Measurements from ENCODE around the gene PDX1. TPM values are rescaled to one million over a fixed set of nuclear protein-coding genes. Genes with fewer than 3 reads are reported as not detected.
A peak's percentile ranks its signal among the peaks of the same experiment; 100 is the strongest.

Gene PDX1
- total RNA-seq (not detected), polyA plus RNA-seq (not detected)
- long read RNA-seq, donor 1, result 0 reads
- long read RNA-seq, donor 2, result 0 reads
- long read RNA-seq, donor 3, result 0 reads
- long read RNA-seq, donor 4, result 0 reads

GRCh38 chr13:27919934-27920676 is at the start of gene PDX1:
TSS of gene PDX1 (plus strand) at chr13:27920000. CDS start at chr13:27920139, 139 bp downstream.
- DNase-seq, result peak in 2 of 3 donors; percentile 27 to 61
- Histone ChIP-seq H3K27me3 (ENCODE audit: control insufficient read depth, insufficient read depth) (peaks cover 3% of the 10 kb centered on the region), H3K4me3 (ENCODE audit: low read length) (peak within 1 kb of the TSS; percentile 45), H3K4me1 (ENCODE audit: control insufficient read depth, insufficient read depth, low read length) (peaks cover 2% of the 10 kb centered on the region), H3K9me3 (ENCODE audit: control insufficient read depth, low read length) (no peaks in the 10 kb centered on the region), H3K27ac (ENCODE audit: low read length) (no peak within 1 kb of the TSS)
- 1% methylated on average over 76 of the region's 76 CpGs for WGBS
- ATAC-seq, result peak; percentile 86 to 88
- intact Hi-C loops (cut with DNase I), result no loop called here

GRCh38 chr13:27878274-27878673 is 41.5 kb upstream of the PDX1 start:
- Histone ChIP-seq H3K4me1 (ENCODE audit: control insufficient read depth, insufficient read depth, low read length) (no peaks in the 10 kb centered on the region), H3K9me3 (ENCODE audit: control insufficient read depth, low read length) (peaks cover 2% of the 10 kb centered on the region), H3K4me3 (ENCODE audit: low read length) (no peak overlapping the region), H3K27me3 (ENCODE audit: control insufficient read depth, insufficient read depth) (no peaks in the 10 kb centered on the region), H3K27ac (ENCODE audit: low read length) (no peak overlapping the region)
- DNase-seq (no peak), ATAC-seq (no peak)
- intact Hi-C loops (cut with DNase I), result no loop called here
- 83% methylated on average over 5 of the region's 5 CpGs for WGBS

- WGBS, result 40% methylated on average over 5 of the region's 5 CpGs
- Histone ChIP-seq H3K27ac (ENCODE audit: low read length) (no peak overlapping the region), H3K4me1 (ENCODE audit: control insufficient read depth, insufficient read depth, low read length) (no peaks in the 10 kb centered on the region), H3K9me3 (ENCODE audit: control insufficient read depth, low read length) (no peaks in the 10 kb centered on the region), H3K27me3 (ENCODE audit: control insufficient read depth, insufficient read depth) (no peaks in the 10 kb centered on the region), H3K4me3 (ENCODE audit: low read length) (no peak overlapping the region)
- DNase-seq (no peak), ATAC-seq (no peak)
- intact Hi-C loops (cut with DNase I), result no loop called here
Observed at GRCh38 chr13:27889471-27889870, 30.3 kb upstream of the PDX1 start.

- Histone ChIP-seq H3K27ac (ENCODE audit: low read length) (no peak overlapping the region), H3K9me3 (ENCODE audit: control insufficient read depth, low read length) (no peaks in the 10 kb centered on the region), H3K4me3 (ENCODE audit: low read length) (no peak overlapping the region), H3K27me3 (ENCODE audit: control insufficient read depth, insufficient read depth) (no peaks in the 10 kb centered on the region), H3K4me1 (ENCODE audit: control insufficient read depth, insufficient read depth, low read length) (no peaks in the 10 kb centered on the region)
- ATAC-seq (no peak), DNase-seq (no peak)
- intact Hi-C loops (cut with DNase I), result no loop called here
Observed at GRCh38 chr13:27896726-27897125, 23.1 kb upstream of the PDX1 start.

GRCh38 chr13:27904719-27905118 is 15.1 kb upstream of the PDX1 start:
- ATAC-seq (no peak), DNase-seq (no peak)
- no peaks in the 10 kb centered on the region for H3K4me1 ChIP-seq (ENCODE audit: control insufficient read depth, insufficient read depth, low read length)
- H3K27me3 ChIP-seq (ENCODE audit: control insufficient read depth, insufficient read depth), result peaks cover 6% of the 10 kb centered on the region
- intact Hi-C loops (cut with DNase I), result no loop called here
- no peaks in the 10 kb centered on the region for H3K9me3 ChIP-seq (ENCODE audit: control insufficient read depth, low read length)
- no peak overlapping the region for H3K27ac ChIP-seq (ENCODE audit: low read length)
- H3K4me3 ChIP-seq (ENCODE audit: low read length), result no peak overlapping the region
- 93% methylated on average over 3 of the region's 3 CpGs for WGBS

- no peak for ATAC-seq
- intact Hi-C loops (cut with DNase I), result no loop called here
- DNase-seq, result no peak
- Histone ChIP-seq H3K27ac (ENCODE audit: low read length) (no peak overlapping the region), H3K27me3 (ENCODE audit: control insufficient read depth, insufficient read depth) (peaks cover 6% of the 10 kb centered on the region), H3K9me3 (ENCODE audit: control insufficient read depth, low read length) (no peaks in the 10 kb centered on the region), H3K4me3 (ENCODE audit: low read length) (no peak overlapping the region), H3K4me1 (ENCODE audit: control insufficient read depth, insufficient read depth, low read length) (no peaks in the 10 kb centered on the region)
- 58% methylated on average over 2 of the region's 2 CpGs for WGBS
Observed at GRCh38 chr13:27905650-27906049, 14.2 kb upstream of the PDX1 start.

GRCh38 chr13:27907121-27907787 is 12.5 kb upstream of the PDX1 start:
- ATAC-seq (no peak), DNase-seq (no peak)
- Histone ChIP-seq H3K4me1 (ENCODE audit: control insufficient read depth, insufficient read depth, low read length) (no peaks in the 10 kb centered on the region), H3K27me3 (ENCODE audit: control insufficient read depth, insufficient read depth) (peaks cover 6% of the 10 kb centered on the region), H3K9me3 (ENCODE audit: control insufficient read depth, low read length) (no peaks in the 10 kb centered on the region), H3K4me3 (ENCODE audit: low read length) (no peak overlapping the region), H3K27ac (ENCODE audit: low read length) (no peak overlapping the region)
- 89% methylated on average over 6 of the region's 6 CpGs for WGBS
- intact Hi-C loops (cut with DNase I), result no loop called here

GRCh38 chr13:27909378-27909777 is 10.4 kb upstream of the PDX1 start:
- Histone ChIP-seq H3K27ac (ENCODE audit: low read length) (no peak overlapping the region), H3K4me3 (ENCODE audit: low read length) (no peak overlapping the region), H3K4me1 (ENCODE audit: control insufficient read depth, insufficient read depth, low read length) (no peaks in the 10 kb centered on the region), H3K27me3 (ENCODE audit: control insufficient read depth, insufficient read depth) (peaks cover 8% of the 10 kb centered on the region), H3K9me3 (ENCODE audit: control insufficient read depth, low read length) (no peaks in the 10 kb centered on the region)
- no peak for ATAC-seq
- WGBS, result 44% methylated on average over 4 of the region's 4 CpGs
- intact Hi-C loops (cut with DNase I), result no loop called here
- DNase-seq, result no peak

GRCh38 chr13:27911521-27911920 is 8.3 kb upstream of the PDX1 start:
- Histone ChIP-seq H3K4me1 (ENCODE audit: control insufficient read depth, insufficient read depth, low read length) (no peaks in the 10 kb centered on the region), H3K9me3 (ENCODE audit: control insufficient read depth, low read length) (no peaks in the 10 kb centered on the region), H3K27ac (ENCODE audit: low read length) (no peak overlapping the region), H3K27me3 (ENCODE audit: control insufficient read depth, insufficient read depth) (peaks cover 11% of the 10 kb centered on the region), H3K4me3 (ENCODE audit: low read length) (no peak overlapping the region)
- intact Hi-C loops (cut with DNase I), result no loop called here
- DNase-seq, result no peak
- WGBS, result 34% methylated on average over 2 of the region's 2 CpGs
- ATAC-seq, result no peak

GRCh38 chr13:27913160-27913559 is 6.6 kb upstream of the PDX1 start:
- intact Hi-C loops (cut with DNase I), result no loop called here
- WGBS, result 77% methylated on average over 1 of the region's 1 CpG
- no peaks in the 10 kb centered on the region for H3K4me1 ChIP-seq (ENCODE audit: control insufficient read depth, insufficient read depth, low read length)
- H3K27ac ChIP-seq (ENCODE audit: low read length), result no peak overlapping the region
- no peak overlapping the region for H3K4me3 ChIP-seq (ENCODE audit: low read length)
- H3K27me3 ChIP-seq (ENCODE audit: control insufficient read depth, insufficient read depth), result peaks cover 8% of the 10 kb centered on the region
- no peaks in the 10 kb centered on the region for H3K9me3 ChIP-seq (ENCODE audit: control insufficient read depth, low read length)
- DNase-seq (no peak), ATAC-seq (no peak)

GRCh38 chr13:27915301-27916207 is 4.2 kb upstream of the PDX1 start:
- Histone ChIP-seq H3K4me1 (ENCODE audit: control insufficient read depth, insufficient read depth, low read length) (peaks cover 2% of the 10 kb centered on the region), H3K4me3 (ENCODE audit: low read length) (no peak overlapping the region), H3K27ac (ENCODE audit: low read length) (no peak overlapping the region), H3K27me3 (ENCODE audit: control insufficient read depth, insufficient read depth) (peaks cover 5% of the 10 kb centered on the region), H3K9me3 (ENCODE audit: control insufficient read depth, low read length) (no peaks in the 10 kb centered on the region)
- WGBS, result 52% methylated on average over 10 of the region's 10 CpGs
- intact Hi-C loops (cut with DNase I), result no loop called here
- DNase-seq, result no peak
- ATAC-seq, result no peak
